DMS53 treated with DMSO at 0.1 percent for 48 hours (cell line): ENCODE results near the gene ZNRF2.

Source experiments
- DNase-seq: peaks from one replicate; lab custom pipeline; 2025; ENCODE audit not compliant: unreplicated experiment; lab: John Stamatoyannopoulos, UW

The ZNRF2 gene

GRCh38 chr7:30396389-30396788 lies 112.0 kb downstream of the ZNRF2 start:
- DNase-seq = no peak

GRCh38 chr7:30403477-30403876 lies 119.1 kb downstream of the ZNRF2 start:
- no peak for DNase-seq

DNA sequence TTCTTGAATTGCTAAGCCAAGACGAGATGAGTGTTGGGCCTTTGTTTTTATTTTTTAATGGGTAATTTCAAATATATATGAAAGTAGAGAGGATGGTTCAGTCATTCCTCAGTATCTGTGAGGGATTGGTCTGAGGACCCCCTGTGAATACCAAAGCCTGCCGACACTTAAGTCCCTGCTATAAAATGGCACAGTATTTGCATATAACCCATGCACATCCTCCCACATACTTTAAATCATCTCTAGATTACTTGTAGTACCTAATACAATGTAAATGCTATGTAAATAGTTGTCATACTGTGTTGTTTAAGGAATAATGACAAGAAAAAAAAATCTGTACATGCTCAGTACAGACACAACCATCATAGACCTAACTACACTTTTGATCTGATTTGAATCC lies 120.8 kb downstream of the ZNRF2 start:
- no peak for DNase-seq

DNA sequence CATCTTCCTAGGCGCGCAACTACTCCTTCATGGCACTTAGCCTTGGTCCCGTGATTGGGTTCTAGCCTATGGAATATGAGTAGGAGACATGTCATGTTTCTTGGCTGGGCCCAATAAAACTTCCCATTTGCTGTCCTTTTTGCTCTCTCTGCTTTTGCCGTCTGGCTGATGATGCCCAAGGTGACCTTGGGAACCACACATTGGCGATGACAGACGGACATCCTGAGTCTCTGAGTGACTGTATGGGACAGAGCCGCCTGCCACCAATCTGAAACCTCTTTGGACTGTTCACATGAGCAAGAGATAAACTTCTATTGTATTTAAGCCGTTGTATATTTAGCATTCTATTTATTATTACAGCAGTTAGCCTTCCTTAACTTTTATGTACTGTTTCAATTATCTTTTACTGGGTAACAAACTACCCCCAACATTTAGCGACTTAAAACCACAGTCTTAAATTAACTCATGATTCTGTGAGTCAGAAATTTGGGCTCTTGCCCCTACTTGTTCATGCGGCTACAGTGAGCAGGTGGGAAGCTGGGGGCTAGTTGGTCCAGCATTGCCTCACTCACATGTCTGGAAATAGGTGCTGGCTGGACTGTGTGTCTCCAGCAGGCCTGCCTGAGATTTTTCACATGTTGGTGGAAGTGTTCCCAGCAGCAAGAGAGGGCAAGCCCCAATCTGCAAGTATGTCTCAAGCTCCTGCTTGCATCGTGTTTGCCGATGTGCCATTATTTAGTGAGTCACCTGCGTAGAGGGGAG lies 122.4 kb downstream of the ZNRF2 start:
- no peak for DNase-seq

GRCh38 chr7:30411173-30411572 lies 126.8 kb downstream of the ZNRF2 start:
- no peak for DNase-seq

DNA sequence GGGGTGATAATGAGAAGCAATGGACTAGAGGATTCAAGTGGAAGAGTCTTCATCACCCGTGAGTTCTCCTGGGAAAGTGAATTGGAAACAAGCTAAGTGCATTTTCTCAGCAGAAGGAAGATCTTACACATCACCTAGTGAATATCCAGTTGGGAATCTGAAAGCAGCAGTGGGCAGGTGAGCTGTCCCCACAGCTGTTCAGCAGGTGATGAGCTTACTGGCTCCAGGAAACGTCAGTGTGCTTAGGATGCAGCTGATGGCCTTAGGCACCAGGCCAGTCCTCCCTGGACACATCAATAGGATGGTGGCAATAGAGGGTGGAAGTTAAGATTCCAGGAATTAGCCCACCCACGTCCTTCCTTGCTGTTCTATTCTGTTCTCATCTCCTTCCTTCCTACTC lies 127.5 kb downstream of the ZNRF2 start:
- no peak for DNase-seq

DNA sequence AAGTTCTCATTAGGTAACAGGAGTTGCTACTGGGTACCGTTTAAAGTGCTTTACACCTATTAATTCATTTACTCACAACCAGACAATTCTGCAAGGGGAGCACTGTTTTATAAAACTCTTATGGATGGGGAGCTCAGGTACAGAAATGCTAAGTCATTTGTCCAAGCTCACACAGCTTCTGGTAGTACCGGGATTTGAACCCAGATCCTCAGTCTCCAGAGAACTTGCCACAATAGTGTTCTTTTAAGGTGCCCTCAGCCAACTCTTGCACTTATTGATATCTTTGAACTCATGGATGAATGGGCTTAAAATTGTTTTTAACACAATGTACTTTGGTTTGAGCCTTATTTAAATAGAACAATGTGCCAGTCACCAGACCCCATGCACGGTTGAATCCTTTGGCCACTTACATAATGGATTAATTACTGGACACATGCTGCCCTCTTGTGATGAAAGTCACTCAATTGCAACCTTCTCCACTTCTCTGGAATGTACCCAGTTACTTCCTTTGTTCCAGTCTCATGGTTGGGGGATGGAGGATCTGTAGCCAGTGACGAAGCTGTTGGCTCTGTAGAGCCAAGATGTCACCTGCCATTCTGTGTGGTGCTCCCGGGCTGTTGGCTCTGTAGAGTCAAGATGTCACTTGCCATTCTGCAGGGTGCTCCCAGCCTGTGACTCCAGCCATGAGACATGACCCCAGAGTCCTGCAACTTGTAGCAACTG lies 128.5 kb downstream of the ZNRF2 start:
- peak; percentile 80 for DNase-seq

- no peak for DNase-seq
These were observed 129.5 kb downstream of the ZNRF2 start for GRCh38 chr7:30413864-30414263.
